ENCODE data around the gene GREM2.

The GREM2 gene

DNA sequence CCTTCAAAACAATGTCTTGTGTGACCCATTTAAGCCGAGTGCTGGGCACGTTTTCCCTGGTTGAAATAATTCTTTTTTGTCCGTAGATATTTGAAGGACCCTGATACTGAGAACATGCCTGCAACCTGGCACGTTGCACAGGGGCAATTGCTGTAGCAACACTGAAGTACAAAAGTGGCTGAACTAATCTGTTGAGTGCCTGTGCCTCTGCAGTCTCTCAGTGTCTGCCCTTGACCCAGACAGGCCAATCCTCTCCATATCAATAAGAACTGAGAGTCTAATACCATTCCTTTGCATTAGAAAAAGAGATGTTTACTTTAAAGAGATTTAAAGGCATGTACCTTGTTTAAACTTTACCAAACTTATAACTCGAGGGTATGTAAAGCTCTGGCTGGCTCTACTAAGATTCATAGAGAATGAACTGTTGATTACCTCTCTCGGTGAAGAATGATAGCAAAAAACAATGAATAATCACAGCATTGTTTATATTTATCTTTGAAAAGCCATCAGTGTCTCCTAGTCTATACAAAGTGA lies 2.4 kb downstream of the GREM2 start:
- no peak for DNase-seq (ENCODE audit: low spot score)

DNA sequence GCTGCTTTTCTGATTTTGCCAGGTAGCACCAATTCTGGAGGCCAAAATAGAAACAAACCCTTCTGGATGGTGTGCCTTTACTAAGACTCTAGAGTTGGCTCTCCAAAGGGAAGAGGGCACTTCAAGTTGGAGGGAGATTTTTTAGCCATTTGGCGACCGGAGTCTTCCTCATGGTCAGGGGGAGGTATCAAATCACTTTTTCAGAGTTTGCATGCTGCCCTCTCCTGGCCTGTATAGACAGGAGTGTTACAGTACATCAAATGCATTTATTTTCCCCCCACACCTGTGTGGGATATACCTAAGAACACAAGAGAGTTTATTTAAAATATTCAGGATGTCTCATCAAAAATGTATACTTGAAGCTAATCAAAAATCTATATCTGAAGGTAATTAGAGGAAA lies 3.2 kb downstream of the GREM2 start:
- DNase-seq (ENCODE audit: low spot score): no peak

DNA sequence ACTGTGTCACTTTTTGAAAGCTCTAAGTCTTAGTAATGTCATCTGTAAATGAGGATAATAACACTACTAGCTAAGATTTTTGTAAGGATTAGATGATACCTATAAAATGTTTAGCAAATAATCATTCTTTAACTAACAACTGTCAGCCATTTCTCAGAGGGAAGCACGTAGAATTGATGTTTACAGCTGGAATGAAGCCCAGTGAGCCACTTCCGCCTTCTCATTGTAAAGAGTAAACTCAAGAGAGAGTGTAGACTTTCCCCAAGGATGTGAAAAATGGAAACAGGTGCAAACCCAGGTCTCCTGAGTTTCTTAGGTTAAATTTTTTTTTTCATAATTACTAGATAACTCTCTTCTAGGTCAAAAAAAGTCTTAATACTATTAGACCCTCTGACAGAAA lies 4.9 kb downstream of the GREM2 start:
- DNase-seq (ENCODE audit: low spot score): no peak

GRCh38 chr1:240602189-240602588 lies 9.8 kb downstream of the GREM2 start:
- no peak for DNase-seq (ENCODE audit: low spot score)

DNA sequence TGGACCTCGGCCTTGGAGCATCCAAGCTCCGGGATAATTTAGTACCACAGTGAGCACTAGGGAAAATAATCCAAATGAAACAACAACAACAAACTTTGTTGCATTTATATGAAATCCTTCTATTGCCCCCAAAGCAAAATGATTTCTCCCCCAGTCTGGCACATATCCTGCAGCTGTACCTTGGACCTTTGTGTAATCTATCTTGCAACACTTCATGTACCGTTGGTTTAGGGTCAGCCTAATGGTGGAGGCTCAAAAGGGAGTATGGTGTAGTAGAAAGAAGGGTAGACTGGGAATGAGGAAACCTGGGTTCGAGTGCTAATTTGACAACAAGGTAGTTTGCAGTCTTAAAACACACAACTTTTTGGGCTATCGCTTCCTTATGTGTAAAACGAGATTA lies 12.1 kb downstream of the GREM2 start:
- no peak for DNase-seq (ENCODE audit: low spot score)

DNA sequence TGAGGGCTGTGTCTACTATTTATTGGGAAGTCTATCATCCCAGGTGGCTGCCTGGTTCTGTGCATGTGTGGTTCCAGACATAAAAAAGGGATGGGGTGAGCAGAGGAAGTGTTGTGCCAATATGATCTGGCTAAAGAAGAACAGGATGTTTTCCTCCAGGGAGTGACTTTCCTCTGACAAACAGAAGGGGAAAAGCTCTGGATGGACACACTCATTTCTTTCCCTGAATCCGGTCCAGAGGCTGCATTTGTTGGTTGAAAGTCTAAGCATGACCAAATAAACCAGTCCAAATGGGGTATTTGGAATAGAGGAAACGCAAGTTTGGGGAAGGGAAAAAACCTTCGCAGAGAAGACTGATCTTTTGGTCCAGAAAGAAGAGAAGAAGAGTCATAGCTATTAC lies 12.7 kb downstream of the GREM2 start:
- no peak for DNase-seq (ENCODE audit: low spot score)

- no peak for DNase-seq (ENCODE audit: low spot score)
Observed at GRCh38 chr1:240598216-240599001, 13.5 kb downstream of the GREM2 start.

GRCh38 chr1:240597153-240597745 lies 14.7 kb downstream of the GREM2 start:
- DNase-seq (ENCODE audit: low spot score): no peak

- DNase-seq (ENCODE audit: low spot score): no peak
Observed at GRCh38 chr1:240595476-240595875, 16.5 kb downstream of the GREM2 start.

GRCh38 chr1:240591564-240591963 lies 20.4 kb downstream of the GREM2 start:
- no peak for DNase-seq (ENCODE audit: low spot score)

DNA sequence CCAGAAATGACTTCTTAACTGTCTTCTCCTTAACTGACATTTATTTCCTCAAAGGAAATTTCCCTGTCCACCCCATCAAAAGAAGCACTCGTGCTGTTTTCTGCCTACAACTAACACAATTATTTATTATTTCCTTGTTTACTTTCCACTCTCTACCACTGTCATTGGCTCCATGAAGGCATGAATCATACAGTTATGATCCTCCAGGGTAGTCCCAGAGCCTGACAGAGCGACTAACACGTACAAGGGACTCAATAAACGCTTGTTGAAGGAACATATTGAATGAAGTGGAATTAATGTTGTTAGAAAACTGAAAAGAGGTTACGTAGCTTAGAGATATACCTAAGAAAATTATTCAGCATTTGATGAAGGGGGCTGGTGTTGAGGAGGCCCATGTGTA lies 20.9 kb downstream of the GREM2 start:
- no peak for DNase-seq (ENCODE audit: low spot score)

DNA sequence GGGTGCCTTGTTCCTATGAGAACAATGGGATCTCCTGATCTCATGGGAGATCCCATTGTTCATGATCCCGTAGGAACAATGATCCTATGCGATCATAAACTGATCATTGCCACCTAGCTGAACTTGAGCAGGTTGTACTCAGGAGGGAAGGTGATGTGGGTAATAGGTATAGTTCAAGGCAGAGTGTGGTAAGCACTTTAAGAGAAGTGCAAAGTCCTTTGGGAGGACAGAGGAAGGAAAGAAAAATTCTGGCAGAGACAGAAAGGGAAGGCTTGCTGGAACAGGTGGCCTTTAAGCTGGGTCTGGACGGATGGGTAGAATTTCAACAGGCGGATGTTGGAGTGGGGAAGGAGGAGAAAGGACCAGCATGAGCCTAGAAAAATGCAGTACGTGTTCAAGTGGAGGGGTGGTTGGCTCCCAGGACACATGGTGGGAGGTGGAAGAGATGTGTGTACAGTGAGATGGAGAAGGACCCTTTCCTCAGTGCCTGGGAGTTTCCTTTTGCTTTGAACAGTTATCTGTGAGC lies 22.3 kb downstream of the GREM2 start:
- no peak for DNase-seq (ENCODE audit: low spot score)

- no peak for DNase-seq (ENCODE audit: low spot score)
Observed at GRCh38 chr1:240586006-240586405, 25.9 kb downstream of the GREM2 start.

DNA sequence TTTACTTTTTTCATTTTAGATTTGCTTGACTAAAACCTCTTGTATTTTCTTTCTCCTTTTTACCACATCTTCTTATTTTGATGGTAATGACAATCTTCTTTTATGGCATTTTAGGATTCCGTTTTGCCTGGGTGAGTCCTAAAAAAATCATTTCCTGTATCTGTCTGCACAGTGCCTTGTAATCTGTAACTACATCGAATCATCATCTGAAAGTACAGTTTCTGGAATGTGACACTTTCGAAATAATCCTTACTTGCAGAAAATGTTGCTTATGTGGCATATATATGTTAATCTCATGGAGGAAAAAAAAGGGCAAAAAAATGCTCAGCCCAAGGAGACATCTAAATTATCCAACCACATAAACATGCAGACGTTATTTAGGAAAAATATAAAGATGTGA lies 29.0 kb downstream of the GREM2 start:
- DNase-seq (ENCODE audit: low spot score): no peak

DNA sequence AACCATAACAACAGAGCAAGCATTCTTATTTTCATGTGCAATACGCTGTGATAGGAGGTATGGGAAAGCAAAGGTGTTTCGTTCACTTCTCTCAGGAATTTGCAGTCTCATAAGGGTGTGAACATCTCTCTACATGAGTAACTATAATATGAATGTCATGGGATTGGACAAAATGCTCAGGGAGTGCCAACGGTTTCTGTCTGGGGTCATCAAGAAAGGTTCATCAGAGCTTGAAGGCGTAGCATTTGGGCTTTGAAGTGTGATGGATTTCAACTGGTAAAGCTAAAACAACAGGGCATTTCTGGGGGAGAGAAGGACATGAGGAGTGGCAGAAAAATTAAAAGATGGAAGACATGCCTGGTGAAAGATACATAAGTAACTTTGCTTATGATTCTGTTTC lies 32.4 kb downstream of the GREM2 start:
- DNase-seq (ENCODE audit: low spot score): no peak

GRCh38 chr1:240577095-240577494 lies 34.9 kb downstream of the GREM2 start:
- DNase-seq (ENCODE audit: low spot score): no peak

DNA sequence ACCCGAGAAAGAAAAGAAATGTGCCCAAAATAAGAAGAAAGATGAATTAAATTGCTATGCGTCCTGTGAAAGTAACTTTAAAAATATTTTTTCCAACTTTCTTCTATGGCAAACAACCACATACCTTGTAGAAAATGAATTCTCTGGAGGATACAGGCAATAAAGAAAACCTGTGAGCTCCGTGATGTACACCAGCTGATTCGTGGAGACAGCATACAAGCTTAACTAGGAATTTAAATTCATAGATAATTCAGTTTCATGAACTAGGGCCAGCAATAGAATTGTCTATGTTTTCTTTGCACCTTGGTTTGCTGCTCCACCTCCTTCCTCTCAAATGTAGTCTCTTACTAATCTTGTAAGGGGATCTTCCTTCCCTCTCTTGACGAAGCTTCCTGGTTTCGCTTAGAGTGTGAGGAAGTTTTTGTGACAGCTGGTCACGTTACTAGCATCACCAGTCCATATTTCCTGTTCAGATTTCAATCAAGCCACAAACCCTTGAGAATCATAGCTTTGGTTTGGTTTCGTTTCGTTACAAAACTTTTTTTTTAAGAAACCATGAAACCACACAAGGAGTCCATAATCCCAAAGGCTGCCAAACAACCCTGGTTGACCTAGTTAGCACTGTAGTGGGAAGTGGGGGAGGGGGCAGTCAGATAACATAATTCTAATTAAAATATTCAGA lies 35.8 kb downstream of the GREM2 start:
- DNase-seq (ENCODE audit: low spot score): no peak

- DNase-seq (ENCODE audit: low spot score): no peak
Observed at GRCh38 chr1:240572328-240572727, 39.6 kb downstream of the GREM2 start.

DNA sequence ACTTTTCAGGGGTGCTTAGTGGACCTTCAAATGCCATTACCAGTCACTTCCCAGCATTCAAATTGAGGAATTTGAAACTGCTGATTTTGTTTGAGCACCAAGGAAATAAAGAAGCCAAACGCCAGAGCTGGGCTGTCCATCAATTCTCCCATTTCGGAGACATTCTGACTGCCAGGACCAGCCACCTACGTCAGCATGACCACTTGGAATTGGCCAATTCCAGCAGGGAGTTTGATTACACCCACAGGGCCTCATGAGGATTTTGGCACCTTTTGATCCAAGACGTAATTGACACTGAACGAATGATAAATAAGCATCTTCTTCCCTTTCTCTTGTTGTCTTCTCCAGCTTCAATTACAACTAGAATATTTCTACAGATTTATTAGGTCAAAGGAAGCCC lies 40.2 kb downstream of the GREM2 start:
- no peak for DNase-seq (ENCODE audit: low spot score)

- DNase-seq (ENCODE audit: low spot score): no peak
Observed at GRCh38 chr1:240567066-240567465, 44.9 kb downstream of the GREM2 start.

GRCh38 chr1:240562779-240563178 lies 49.2 kb downstream of the GREM2 start:
- no peak for DNase-seq (ENCODE audit: low spot score)

DNA sequence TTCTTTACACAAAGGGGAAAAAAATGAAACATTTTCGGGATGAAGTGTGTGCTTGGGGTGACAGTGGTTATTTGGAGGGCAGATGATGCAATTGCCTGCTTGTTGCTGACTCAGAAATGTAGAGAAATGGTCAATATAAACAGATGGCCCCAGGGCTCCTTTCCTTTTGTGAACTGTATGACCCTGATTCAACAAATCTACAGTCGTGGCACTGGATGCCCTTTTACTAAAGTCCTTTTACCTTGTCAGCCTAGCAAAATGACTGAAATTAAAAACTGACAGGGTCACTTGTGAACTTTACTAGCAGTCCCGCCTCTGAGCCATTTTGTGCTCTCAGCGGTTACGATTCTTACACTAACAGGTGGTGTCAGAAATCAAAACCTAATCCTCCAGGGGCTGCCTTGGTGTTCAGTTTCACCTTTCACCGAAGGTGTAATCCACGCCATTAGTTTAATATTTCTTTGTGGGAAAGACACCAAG lies 49.8 kb downstream of the GREM2 start:
- no peak for DNase-seq (ENCODE audit: low spot score)

GRCh38 chr1:240559781-240560180 lies 52.2 kb downstream of the GREM2 start:
- no peak for DNase-seq (ENCODE audit: low spot score)

Measured in putamen (tissue), 1 donor.